Neural progenitor cell (in vitro differentiated cells): ENCODE data around the gene ALMS1. TPM values are rescaled to one million over a fixed set of nuclear protein-coding genes. Genes with fewer than 3 reads are reported as not detected.
"Not testable (repeated sequence)": the region's sequence is repeated elsewhere in the genome, so short reads cannot be mapped to it uniquely, and the experiment has no call there.

Experiments used
- DNase-seq: peaks from one replicate; pipeline ENCODE4 v3.0.0-alpha.2; 2016; ENCODE audit warnings: low spot score
- H2AFZ ChIP-seq: fragments of 200-600 bp; sonication (generic); replicated peaks from 2 replicates; pipeline ENCODE4 v1.6.1; 2016; ENCODE audit warnings: antibody characterized with exemption
- H3F3A ChIP-seq: fragments of 200-600 bp; sonication (generic); 2 replicates; pipeline ENCODE4 v1.6.1; 2016; ENCODE audit warnings: antibody characterized with exemption, low read depth
- H3K27ac ChIP-seq: fragments of 200-600 bp; sonication (generic); 2 replicates; pipeline ENCODE4 v1.5.1; 2016; ENCODE audit warnings: mild to moderate bottlenecking
- H3K27me3 ChIP-seq: fragments of 200-600 bp; sonication (generic); 2 replicates; pipeline ENCODE4 v1.6.1; 2016; ENCODE audit warnings: mild to moderate bottlenecking, moderate library complexity
- H3K36me3 ChIP-seq: fragments of 200-600 bp; sonication (generic); 2 replicates; pipeline ENCODE4 v1.5.1; 2016
- H3K4me1 ChIP-seq: fragments of 200-600 bp; sonication (generic); 2 replicates; pipeline ENCODE4 v1.6.1; 2016; ENCODE audit warnings: mixed run types
- H3K4me2 ChIP-seq: fragments of 200-600 bp; sonication (generic); 2 replicates; pipeline ENCODE4 v1.6.1; 2016
- H3K4me3 ChIP-seq: fragments of 200-600 bp; sonication (generic); 2 replicates; pipeline ENCODE4 v1.5.1; 2016
- H3K79me2 ChIP-seq: fragments of 200-600 bp; sonication (generic); 2 replicates; pipeline ENCODE4 v1.6.1; 2016; ENCODE audit warnings: low read depth
- H3K9ac ChIP-seq: fragments of 200-600 bp; sonication (generic); 2 replicates; pipeline ENCODE4 v1.6.1; 2016
- H3K9me3 ChIP-seq: fragments of 200-600 bp; sonication (generic); 2 replicates; pipeline ENCODE4 v1.5.1; 2016; ENCODE audit warnings: low read depth
- H4K20me1 ChIP-seq: fragments of 200-600 bp; sonication (generic); 2 replicates; pipeline ENCODE4 v1.6.1; 2016; ENCODE audit warnings: low read depth
- H3K27ac Mint-ChIP-seq: 3 replicates; pipeline ENCODE4 v1.8.0; 2021; ENCODE audit warnings: mixed read lengths
- H3K27me3 Mint-ChIP-seq: 2 replicates; pipeline ENCODE4 v1.8.0; 2022; ENCODE audit warnings: low read depth, mild to moderate bottlenecking, inconsistent platforms, moderate library complexity, mixed read lengths; ENCODE audit not compliant: insufficient read depth
- H3K36me3 Mint-ChIP-seq: 3 replicates; pipeline ENCODE4 v1.8.0; 2021; ENCODE audit warnings: mixed read lengths
- H3K4me1 Mint-ChIP-seq: 3 replicates; pipeline ENCODE4 v1.8.0; 2021; ENCODE audit warnings: mixed read lengths
- H3K4me3 Mint-ChIP-seq: 3 replicates; pipeline ENCODE4 v1.8.0; 2021; ENCODE audit warnings: mild to moderate bottlenecking, moderate library complexity, mixed read lengths
- H3K9me3 Mint-ChIP-seq: 3 replicates; pipeline ENCODE4 v1.8.0; 2020; ENCODE audit warnings: mixed read lengths
- CTCF ChIP-seq: fragments of 200-600 bp; sonication (generic); IDR thresholded peaks from 2 replicates; pipeline ENCODE4 v1.5.1; 2017; ENCODE audit warnings: antibody characterized with exemption, mild to moderate bottlenecking
- EZH2 ChIP-seq: fragments of 200-600 bp; sonication (generic); IDR thresholded peaks from 2 replicates; pipeline ENCODE4 v1.6.1; 2017; ENCODE audit warnings: antibody characterized with exemption, mild to moderate bottlenecking, moderate library complexity
- EZH2phosphoT487 ChIP-seq: fragments of 200-600 bp; sonication (generic); IDR thresholded peaks from 2 replicates; pipeline ENCODE4 v1.6.1; 2017; ENCODE audit warnings: antibody characterized with exemption
- total RNA-seq: library from RNA; depleted of rRNA; stranded (reverse); fragments of >200 nt; gene quantifications from 2 replicates; pipeline ENCODE4 v1.2.3, GENCODE V29; 2015; ENCODE audit warnings: low replicate concordance

ALMS1 gene
- total RNA-seq, 1 donor from 2014 or later = 58.8 TPM

GRCh38 chr2:73601780-73602179 lies 216.1 kb downstream of the ALMS1 start:
- Histone ChIP-seq H2AFZ (no peak overlapping the region), H3K27me3 (no peaks in the 10 kb centered on the region), H3K27ac (no peak overlapping the region), H3K4me3 (no peak overlapping the region), H3K9ac (no peak overlapping the region), H3K4me2 (no peak overlapping the region), H3K79me2 (no peaks in the 10 kb centered on the region), H3K4me1 (no peaks in the 10 kb centered on the region), H3K36me3 (no peaks in the 10 kb centered on the region), H3F3A (no peaks in the 10 kb centered on the region), H3K9me3 (no peaks in the 10 kb centered on the region), H4K20me1 (no peaks in the 10 kb centered on the region)
- peak overlapping the region; percentile 91 for H3K27ac Mint-ChIP-seq
- H3K4me1 Mint-ChIP-seq = peaks cover 17% of the 10 kb centered on the region
- peak overlapping the region; percentile 54 for H3K4me3 Mint-ChIP-seq
- DNase-seq = no peak
- H3K27me3 Mint-ChIP-seq = no peaks in the 10 kb centered on the region
- H3K9me3 Mint-ChIP-seq = no peaks in the 10 kb centered on the region
- TF ChIP-seq EZH2phosphoT487 = no peak
- no peak for TF ChIP-seq EZH2
- peaks cover 14% of the 10 kb centered on the region for H3K36me3 Mint-ChIP-seq

- not testable (repeated sequence) for H4K20me1 ChIP-seq, H3K27me3 ChIP-seq, H3K9me3 ChIP-seq, H3K36me3 ChIP-seq, DNase-seq, H3K27me3 Mint-ChIP-seq, H3K9ac ChIP-seq, H3K27ac ChIP-seq, H3F3A ChIP-seq, H3K9me3 Mint-ChIP-seq, H2AFZ ChIP-seq, H3K4me3 ChIP-seq, H3K4me3 Mint-ChIP-seq, H3K4me1 ChIP-seq, H3K4me2 ChIP-seq, H3K79me2 ChIP-seq, H3K27ac Mint-ChIP-seq
- Mint-ChIP-seq H3K36me3 (peaks cover 14% of the 10 kb centered on the region), H3K4me1 (peaks cover 17% of the 10 kb centered on the region)
Observed at GRCh38 chr2:73603099-73603588, 217.5 kb downstream of the ALMS1 start.

GRCh38 chr2:73604589-73604988 lies 219.0 kb downstream of the ALMS1 start:
- H3K27ac Mint-ChIP-seq, H3F3A ChIP-seq, DNase-seq, H3K4me3 ChIP-seq, H2AFZ ChIP-seq, H3K27me3 ChIP-seq, H3K4me2 ChIP-seq, H3K79me2 ChIP-seq, H3K4me1 ChIP-seq, H3K27ac ChIP-seq, H3K9me3 ChIP-seq, H4K20me1 ChIP-seq, H3K9ac ChIP-seq, H3K4me3 Mint-ChIP-seq, H3K9me3 Mint-ChIP-seq, H3K27me3 Mint-ChIP-seq, H3K36me3 ChIP-seq: not testable (repeated sequence)
- H3K36me3 Mint-ChIP-seq = peaks cover 19% of the 10 kb centered on the region
- H3K4me1 Mint-ChIP-seq = peaks cover 17% of the 10 kb centered on the region

- H3K36me3 ChIP-seq = no peaks in the 10 kb centered on the region
- H3K27me3 Mint-ChIP-seq = no peaks in the 10 kb centered on the region
- H3K9me3 ChIP-seq = no peaks in the 10 kb centered on the region
- H3K9me3 Mint-ChIP-seq = no peaks in the 10 kb centered on the region
- no peak overlapping the region for H3K27ac ChIP-seq
- H2AFZ ChIP-seq = no peak overlapping the region
- no peak overlapping the region for H3K4me2 ChIP-seq
- no peaks in the 10 kb centered on the region for H3K79me2 ChIP-seq
- no peak overlapping the region for H3K27ac Mint-ChIP-seq
- H3K9ac ChIP-seq = no peak overlapping the region
- no peaks in the 10 kb centered on the region for H3F3A ChIP-seq
- H3K4me3 Mint-ChIP-seq = no peak overlapping the region
- no peak overlapping the region for H3K4me3 ChIP-seq
- H3K4me1 Mint-ChIP-seq = no peaks in the 10 kb centered on the region
- H4K20me1 ChIP-seq = no peaks in the 10 kb centered on the region
- peaks cover 9% of the 10 kb centered on the region for H3K36me3 Mint-ChIP-seq
- no peak for DNase-seq
- TF ChIP-seq EZH2 (no peak), CTCF (no peak), EZH2phosphoT487 (no peak)
- no peaks in the 10 kb centered on the region for H3K4me1 ChIP-seq
- H3K27me3 ChIP-seq = no peaks in the 10 kb centered on the region
Observed at GRCh38 chr2:73610111-73610510, 224.5 kb downstream of the ALMS1 start.

GRCh38 chr2:73611193-73611592 lies 225.6 kb downstream of the ALMS1 start:
- Histone ChIP-seq H3K27me3 (no peaks in the 10 kb centered on the region), H3K27ac (no peak overlapping the region), H3K36me3 (no peaks in the 10 kb centered on the region), H3K4me2 (no peak overlapping the region), H3K9ac (no peak overlapping the region), H3K4me1 (no peaks in the 10 kb centered on the region), H3K4me3 (no peak overlapping the region), H3F3A (no peaks in the 10 kb centered on the region), H4K20me1 (no peaks in the 10 kb centered on the region), H2AFZ (no peak overlapping the region), H3K79me2 (no peaks in the 10 kb centered on the region), H3K9me3 (no peaks in the 10 kb centered on the region)
- Mint-ChIP-seq H3K9me3 (no peaks in the 10 kb centered on the region), H3K4me1 (no peaks in the 10 kb centered on the region), H3K27ac (no peak overlapping the region), H3K27me3 (no peaks in the 10 kb centered on the region), H3K36me3 (peaks cover 13% of the 10 kb centered on the region), H3K4me3 (no peak overlapping the region)
- no peak for TF ChIP-seq CTCF
- TF ChIP-seq EZH2phosphoT487 = no peak
- no peak for TF ChIP-seq EZH2
- no peak for DNase-seq
